Epithelial cell of prostate (primary cell): Measurements from ENCODE around the gene PSMA6.
A peak's percentile ranks its signal among the peaks of the same experiment; 100 is the strongest.
"Not testable (repeated sequence)": the region's sequence is repeated elsewhere in the genome, so short reads cannot be mapped to it uniquely, and the experiment has no call there.

Experiments
- DNase-seq: peaks from one replicate; pipeline ENCODE4 v3.0.0-alpha.2; 2011; ENCODE audit warnings: low read depth, low spot score
- H3K27ac ChIP-seq: fragments of 450-650 bp; 2 replicates; pipeline ENCODE4 v1.5.1; 2017; ENCODE audit warnings: mild to moderate bottlenecking

The PSMA6 gene

GRCh38 chr14:35281341-35281740 is 10.8 kb upstream of the PSMA6 start:
- DNase-seq = no peak
- no peak overlapping the region for H3K27ac ChIP-seq

GRCh38 chr14:35284506-35284905 is 7.7 kb upstream of the PSMA6 start:
- DNase-seq = no peak
- no peak overlapping the region for H3K27ac ChIP-seq

GRCh38 chr14:35285168-35286002 is 6.8 kb upstream of the PSMA6 start:
- H3K27ac ChIP-seq = peak overlapping the region; percentile 29
- DNase-seq = no peak

GRCh38 chr14:35286003-35286600 is 6.1 kb upstream of the PSMA6 start:
- DNase-seq = no peak
- peak overlapping the region; percentile 29 for H3K27ac ChIP-seq

DNA sequence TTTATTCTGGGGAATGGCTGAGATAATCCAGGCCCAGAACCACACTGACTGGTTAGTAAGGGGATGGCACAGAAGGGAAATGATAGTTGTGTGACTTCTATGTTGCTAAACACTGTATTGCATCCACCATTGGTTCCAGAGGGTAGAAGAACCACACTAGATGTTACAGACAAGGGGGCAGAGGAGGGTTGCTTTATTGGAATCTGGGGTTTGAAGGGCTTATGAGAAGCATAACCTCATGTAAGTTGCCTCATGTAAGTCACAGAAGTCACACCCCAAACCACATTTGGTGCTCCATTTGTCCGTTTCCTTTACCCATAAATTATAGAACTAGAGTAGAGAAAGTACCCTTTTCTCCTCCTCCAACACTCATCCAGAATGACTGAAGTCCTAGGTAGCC is 5.5 kb upstream of the PSMA6 start:
- no peak overlapping the region for H3K27ac ChIP-seq
- DNase-seq = no peak

DNA sequence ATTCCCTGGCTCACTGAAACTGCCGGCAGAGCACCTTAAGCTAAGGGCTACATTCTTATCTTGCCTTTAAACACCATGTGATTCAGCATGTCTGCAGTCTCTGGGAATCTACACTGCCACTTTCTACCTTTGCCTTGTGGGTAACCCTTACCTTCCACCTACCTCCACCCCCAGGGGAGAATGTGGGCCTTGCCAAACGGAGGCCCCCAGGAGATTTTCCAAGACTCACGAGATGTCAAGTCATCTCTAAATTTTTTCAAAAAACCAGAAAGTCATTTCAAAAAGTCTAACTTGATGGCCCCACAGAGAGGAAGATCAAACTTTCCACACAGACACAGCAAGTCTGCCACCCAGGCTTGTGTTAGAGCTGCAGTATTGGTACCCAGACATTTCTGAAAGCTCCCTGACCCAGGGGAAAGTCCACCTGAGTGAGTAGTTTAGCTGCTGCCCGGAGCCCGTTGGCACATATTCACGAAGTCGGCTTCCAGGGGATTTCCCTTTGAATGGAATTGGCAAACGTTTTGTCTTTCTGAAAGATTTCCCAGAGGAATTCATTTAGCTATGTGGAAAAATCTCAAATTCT is 4.7 kb upstream of the PSMA6 start:
- no peak for DNase-seq
- no peak overlapping the region for H3K27ac ChIP-seq

- DNase-seq = no peak
- H3K27ac ChIP-seq = no peak overlapping the region
These were observed 2.6 kb upstream of the PSMA6 start for GRCh38 chr14:35289623-35290022.

- DNase-seq = no peak
- peak overlapping the region; percentile 84 for H3K27ac ChIP-seq
These were observed 784 bp downstream of the PSMA6 start for GRCh38 chr14:35292770-35293561.

- no peak overlapping the region for H3K27ac ChIP-seq
These were observed 3.6 kb downstream of the PSMA6 start for GRCh38 chr14:35295845-35296161.

GRCh38 chr14:35296545-35296944 is 4.4 kb downstream of the PSMA6 start:
- no peak for DNase-seq
- peak overlapping the region; percentile 17 for H3K27ac ChIP-seq

More at GRCh38 chr14:35295845-35296161, 3.6 kb downstream of the PSMA6 start:
- DNase-seq = no peak

GRCh38 chr14:35297706-35298105 is 5.5 kb downstream of the PSMA6 start:
- H3K27ac ChIP-seq = no peak overlapping the region
- DNase-seq = no peak

- H3K27ac ChIP-seq = no peak overlapping the region
- DNase-seq = no peak
These were observed 6.2 kb downstream of the PSMA6 start for GRCh38 chr14:35298351-35298750.

DNA sequence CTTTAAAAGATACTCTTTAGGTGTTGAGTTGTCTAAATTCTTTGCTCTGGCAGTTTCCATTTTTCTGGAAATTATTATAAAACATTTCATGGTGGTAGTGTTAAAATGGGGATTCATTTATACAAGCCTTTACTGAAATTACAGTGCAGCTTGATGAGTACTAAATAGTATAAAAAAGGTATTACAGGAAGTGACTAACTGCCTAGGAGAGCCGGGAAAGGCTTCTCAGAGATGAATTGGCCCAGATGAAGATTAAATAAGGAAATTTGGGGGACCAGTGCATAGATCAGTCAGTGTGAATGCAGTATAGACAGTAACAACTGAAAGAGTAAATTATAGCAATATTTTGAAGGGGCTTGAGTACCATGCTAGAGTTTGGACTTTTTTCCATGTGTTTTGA is 7.5 kb downstream of the PSMA6 start:
- no peak for DNase-seq
- H3K27ac ChIP-seq = peak overlapping the region; percentile 52

GRCh38 chr14:35300228-35300627 is 8.0 kb downstream of the PSMA6 start:
- DNase-seq = no peak
- H3K27ac ChIP-seq = peak overlapping the region; percentile 52

DNA sequence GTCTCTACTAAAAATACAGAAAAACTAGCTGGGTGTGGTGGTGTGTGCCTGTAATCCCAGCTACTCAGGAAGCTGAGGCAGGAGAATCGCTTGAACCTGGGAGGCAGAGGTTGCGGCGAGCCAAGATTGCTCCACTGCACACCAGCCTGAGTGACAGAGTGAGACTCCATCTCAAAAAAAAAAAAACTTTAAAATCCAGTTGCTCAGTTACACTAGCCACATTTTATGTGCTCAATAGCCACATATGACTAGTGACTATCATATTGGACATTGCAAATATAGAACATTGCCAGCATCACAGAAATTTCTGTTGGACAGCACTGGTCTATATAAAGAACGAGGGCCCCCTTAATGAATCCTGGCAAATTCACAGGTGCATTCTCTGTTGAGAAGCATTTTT is 9.2 kb downstream of the PSMA6 start:
- DNase-seq, H3K27ac ChIP-seq: not testable (repeated sequence)

DNA sequence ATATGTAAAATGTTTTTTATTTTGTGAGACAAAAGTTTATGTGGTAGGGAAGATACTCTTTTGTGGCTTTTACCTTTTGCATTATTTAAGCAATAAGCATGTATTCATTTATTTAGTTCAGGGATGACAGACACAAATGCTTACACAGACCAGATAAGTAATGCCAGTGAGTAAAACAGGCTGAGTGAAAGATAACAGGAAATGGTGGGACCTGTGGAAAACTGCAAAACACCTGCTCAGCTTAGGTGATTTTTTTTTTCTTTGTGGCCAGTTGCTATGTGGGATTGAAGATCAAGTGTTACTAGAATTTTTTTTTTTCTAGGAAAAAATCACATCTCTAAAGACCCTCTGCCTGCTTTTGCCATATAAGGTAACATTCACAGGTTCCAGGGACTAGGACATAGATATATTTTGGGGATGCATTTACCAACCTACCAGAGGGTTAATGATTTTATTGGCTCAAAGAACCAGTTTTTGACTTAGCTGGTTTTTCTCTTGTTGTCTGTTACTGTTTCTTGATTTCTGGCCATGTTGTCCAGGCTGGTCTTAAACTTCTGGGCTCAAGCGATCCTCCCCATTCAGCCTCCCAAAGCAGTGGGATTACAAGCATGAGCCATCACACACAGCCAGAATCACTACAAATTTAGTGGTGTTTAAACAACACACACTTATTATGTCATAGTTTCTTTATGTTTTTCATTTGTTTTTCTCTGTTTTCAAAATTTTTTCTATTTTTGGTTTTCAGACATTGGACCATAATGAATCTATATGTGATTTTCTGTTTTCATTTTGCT is 9.8 kb downstream of the PSMA6 start:
- no peak for DNase-seq
- H3K27ac ChIP-seq = no peak overlapping the region

- no peak for DNase-seq
- H3K27ac ChIP-seq = no peak overlapping the region
These were observed 11.2 kb downstream of the PSMA6 start for GRCh38 chr14:35303149-35303935.

DNA sequence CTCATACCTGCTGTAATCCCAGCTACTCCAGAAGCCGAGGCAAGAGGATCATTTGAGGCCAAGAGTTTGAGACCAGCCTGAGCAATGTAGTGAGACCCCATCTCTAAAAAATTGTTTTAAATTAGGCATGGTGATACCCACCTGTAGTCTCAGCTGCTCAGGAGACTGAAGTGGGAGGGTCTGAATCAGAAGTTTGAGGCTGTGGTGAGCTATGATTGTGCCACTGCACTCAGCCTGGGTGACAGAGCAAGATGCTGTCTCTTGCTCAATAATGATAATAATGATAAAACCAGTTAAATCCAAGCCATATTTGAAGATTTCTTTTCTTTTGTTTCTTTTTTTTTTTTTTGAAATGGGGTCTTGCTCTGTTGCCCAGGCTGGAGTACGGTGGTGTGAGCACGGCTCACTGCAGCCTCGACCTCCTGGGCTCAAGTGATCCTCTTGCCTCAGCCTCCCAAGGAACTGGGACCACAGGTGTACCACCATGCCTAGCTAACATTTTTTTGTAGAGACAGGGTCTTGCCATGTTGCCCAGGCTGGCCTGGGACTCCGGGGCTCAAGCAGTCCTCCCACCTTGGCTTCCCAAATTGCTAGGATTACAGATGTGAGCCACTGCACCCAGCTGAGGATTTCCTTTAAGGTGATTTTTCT is 12.8 kb downstream of the PSMA6 start:
- no peak for DNase-seq
- H3K27ac ChIP-seq = no peak overlapping the region

DNA sequence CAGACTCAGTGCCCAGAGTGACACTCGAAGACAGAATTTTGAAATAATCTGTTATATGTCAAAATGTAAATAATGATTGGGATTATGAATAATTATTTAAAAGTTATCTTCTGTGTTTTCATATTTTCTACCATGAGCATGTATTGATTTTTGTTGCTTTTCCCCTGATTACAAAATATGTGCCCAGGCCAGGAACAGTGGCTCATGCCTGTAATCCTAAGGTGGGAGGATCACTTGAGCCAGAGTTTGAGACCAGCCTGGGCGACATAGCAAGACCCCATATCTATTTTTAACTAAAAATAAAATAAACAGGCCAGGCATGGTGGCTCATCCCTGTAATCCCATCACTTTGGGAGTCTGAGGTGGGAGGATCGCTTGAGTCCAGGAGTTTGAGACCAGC is 13.5 kb downstream of the PSMA6 start:
- no peak for DNase-seq
- peak overlapping the region; percentile 13 for H3K27ac ChIP-seq
